HFFc6 (cell line): ENCODE results near the gene ANO9. TPM values are rescaled to one million over a fixed set of nuclear protein-coding genes. Genes with fewer than 3 reads are reported as not detected.

Experiments used
- DNase-seq: peaks from one replicate; pipeline ENCODE4 v3.0.0-alpha.2; 2018
- H3K27ac Mint-ChIP-seq: 2 replicates; pipeline ENCODE4 v1.8.0; 2020; ENCODE audit warnings: mild to moderate bottlenecking, mixed read lengths
- H3K27me3 Mint-ChIP-seq: 2 replicates; pipeline ENCODE4 v1.8.0; 2021; ENCODE audit warnings: mild to moderate bottlenecking, moderate library complexity, mixed read lengths; ENCODE audit not compliant: insufficient read depth
- H3K36me3 Mint-ChIP-seq: 2 replicates; pipeline ENCODE4 v1.8.0; 2021; ENCODE audit warnings: low read depth, mixed read lengths
- H3K4me1 Mint-ChIP-seq: 2 replicates; pipeline ENCODE4 v1.8.0; 2020; ENCODE audit warnings: low read depth, mixed read lengths
- H3K4me3 Mint-ChIP-seq: 2 replicates; pipeline ENCODE4 v1.8.0; 2020; ENCODE audit warnings: mild to moderate bottlenecking, moderate library complexity, mixed read lengths
- H3K9me3 Mint-ChIP-seq: 2 replicates; pipeline ENCODE4 v1.8.0; 2020; ENCODE audit warnings: mild to moderate bottlenecking, mixed read lengths
- CTCF ChIP-seq: fragments of 200-600 bp; sonication (generic); IDR thresholded peaks from 2 replicates; pipeline ENCODE4 v1.5.0; 2021; ENCODE audit warnings: antibody characterized with exemption, mild to moderate bottlenecking
- total RNA-seq, 6 experiments: library from RNA; stranded (reverse); fragmentation: NEBNext Ultra II Directional; extraction: Animal tissue kit (Norgen Biotek cat#: 25700); gene quantifications; 2 replicates in 1 of 6; 3 replicates in 5 of 6; pipeline ENCODE4 v1.2.3, GENCODE V29; 2021

Gene ANO9
- total RNA-seq, 6 experiments from 2014 or later = not detected

- Mint-ChIP-seq H3K27me3 (no peaks in the 10 kb centered on the region; the same call in 1 of the 2 replicates), H3K9me3 (no peaks in the 10 kb centered on the region), H3K27ac (no peak overlapping the region), H3K4me1 (no peaks in the 10 kb centered on the region), H3K4me3 (no peak overlapping the region), H3K36me3 (no peaks in the 10 kb centered on the region)
- no peak for DNase-seq
- TF ChIP-seq CTCF = no peak
Observed at GRCh38 chr11:434496-434895, 7.3 kb downstream of the ANO9 start.

GRCh38 chr11:433641-434040, 8.2 kb downstream of the ANO9 start:
- H3K9me3 Mint-ChIP-seq = no peaks in the 10 kb centered on the region
- H3K27me3 Mint-ChIP-seq = peaks cover 2% of the 10 kb centered on the region

GRCh38 chr11:433111-433510, 8.7 kb downstream of the ANO9 start:
- no peaks in the 10 kb centered on the region for H3K4me1 Mint-ChIP-seq

More at GRCh38 chr11:433641-434040, 8.2 kb downstream of the ANO9 start:
- Mint-ChIP-seq H3K27ac (no peak overlapping the region), H3K4me1 (no peaks in the 10 kb centered on the region), H3K36me3 (no peaks in the 10 kb centered on the region), H3K4me3 (no peak overlapping the region)
- DNase-seq = no peak
- no peak for TF ChIP-seq CTCF

GRCh38 chr11:432501-433100, 9.2 kb downstream of the ANO9 start:
- no peak overlapping the region for H3K4me3 Mint-ChIP-seq
- peaks cover 7% of the 10 kb centered on the region for H3K27me3 Mint-ChIP-seq
- DNase-seq = no peak
- H3K36me3 Mint-ChIP-seq = no peaks in the 10 kb centered on the region
- no peaks in the 10 kb centered on the region for H3K9me3 Mint-ChIP-seq
- H3K4me1 Mint-ChIP-seq = no peaks in the 10 kb centered on the region
- no peak overlapping the region for H3K27ac Mint-ChIP-seq
- TF ChIP-seq CTCF = no peak

More at GRCh38 chr11:433111-433510, 8.7 kb downstream of the ANO9 start:
- Mint-ChIP-seq H3K9me3 (no peaks in the 10 kb centered on the region), H3K4me3 (no peak overlapping the region), H3K36me3 (no peaks in the 10 kb centered on the region), H3K27me3 (peaks cover 3% of the 10 kb centered on the region; the same call in 1 of the 2 replicates), H3K27ac (no peak overlapping the region)
- no peak for DNase-seq
- TF ChIP-seq CTCF = no peak

GRCh38 chr11:431921-432320, 9.9 kb downstream of the ANO9 start:
- no peaks in the 10 kb centered on the region for H3K9me3 Mint-ChIP-seq
- H3K4me1 Mint-ChIP-seq = no peaks in the 10 kb centered on the region
- TF ChIP-seq CTCF = no peak
- no peaks in the 10 kb centered on the region for H3K36me3 Mint-ChIP-seq
- H3K27me3 Mint-ChIP-seq = peaks cover 10% of the 10 kb centered on the region
- DNase-seq = no peak
- H3K27ac Mint-ChIP-seq = no peak overlapping the region
- H3K4me3 Mint-ChIP-seq = no peak overlapping the region
